Thoracic aorta (tissue), 2 donors: ENCODE data around the gene TXNRD2. TPM values are rescaled to one million over a fixed set of nuclear protein-coding genes. Genes with fewer than 3 reads are reported as not detected.

Experiments
- ATAC-seq: fragments of 150-250 bp; one replicate; pipeline ENCODE4 v1.8.0; 2017; ENCODE audit warnings: low read depth; ENCODE audit not compliant: insufficient number of reproducible peaks, low FRiP score
- DNase-seq: peaks from one replicate; pipeline ENCODE4 v3.0.0-alpha.2; 2020; ENCODE audit warnings: low spot score
- H3K27ac ChIP-seq, 2 donors: fragments of 200-600 bp; sonication (generic); 1 replicate in 1 of 2; 2 replicates in 1 of 2; pipeline ENCODE4 v1.5.1; 2016; ENCODE audit warnings: mild to moderate bottlenecking in 2 of 2, moderate library complexity in 2 of 2
- H3K27me3 ChIP-seq: fragments of 200-600 bp; sonication (generic); replicated peaks from 2 replicates; pipeline ENCODE4 v1.6.0; 2016; ENCODE audit warnings: mild to moderate bottlenecking; ENCODE audit not compliant: insufficient read depth
- H3K36me3 ChIP-seq: fragments of 200-600 bp; sonication (generic); one replicate; pipeline ENCODE4 v1.5.1; 2016
- H3K4me1 ChIP-seq, 2 donors: fragments of 200-600 bp; sonication (generic); 1 replicate in 1 of 2; 2 replicates in 1 of 2; pipeline versions ENCODE4 v1.5.1 to v1.6.0; 2016; ENCODE audit warnings: low read depth in 2 of 2, mild to moderate bottlenecking in 1 of 2; ENCODE audit not compliant: control insufficient read depth in 1 of 2
- H3K4me3 ChIP-seq: fragments of 200-600 bp; sonication (generic); 2 replicates; pipeline ENCODE4 v1.5.1; 2016; ENCODE audit warnings: mild to moderate bottlenecking
- H3K9me3 ChIP-seq: fragments of 200-600 bp; sonication (generic); 2 replicates; pipeline ENCODE4 v1.5.1; 2016
- total RNA-seq, 2 donors: library from RNA; depleted of rRNA; stranded (reverse); fragments of >200 nt; gene quantifications; one replicate each; pipeline versions ENCODE4 v1.1.0 to v1.2.3, GENCODE V29; 2016
- TF ChIP-seq, protein P1 (sequence below): fragments of 200-600 bp; sonication (generic); IDR thresholded peaks from one replicate; pipeline ENCODE4 v1.5.1; 2019; ENCODE audit warnings: antibody characterized with exemption

Gene TXNRD2
- total RNA-seq, 2 donors from 2014 or later, result 27.4 to 37.6 TPM

DNA sequence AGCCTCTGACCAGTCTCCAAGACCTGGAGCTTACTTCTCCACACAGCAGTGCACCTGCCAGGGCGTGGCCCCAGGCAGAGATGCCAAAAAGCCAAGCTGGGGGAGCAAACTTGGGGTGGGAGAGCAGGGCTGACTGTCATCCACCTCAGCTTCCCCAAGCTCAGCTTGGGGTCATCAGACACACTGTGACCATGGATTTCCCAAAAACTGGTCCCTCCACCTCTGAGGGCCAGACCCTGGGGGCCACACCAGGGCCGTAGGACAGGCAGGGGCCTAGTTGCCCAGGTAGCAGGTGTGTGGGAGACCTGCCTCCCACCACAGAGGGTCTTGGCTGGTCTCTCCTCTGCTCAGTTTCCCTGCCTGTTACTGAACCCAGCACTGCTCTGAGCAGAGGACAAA lies 44.4 kb upstream of the TXNRD2 start:
- Histone ChIP-seq H3K27ac (peak overlapping the region; percentile 99 to 100), H3K4me3 (peak overlapping the region; percentile 98), H3K36me3 (peaks cover 5% of the 10 kb centered on the region), H3K27me3 (no peaks in the 10 kb centered on the region), H3K9me3 (no peaks in the 10 kb centered on the region), H3K4me1 (peaks cover 40 to 78% of the 10 kb centered on the region in 2 donors)
- ATAC-seq (no peak), DNase-seq (no peak)
- TF ChIP-seq, protein P1, sequence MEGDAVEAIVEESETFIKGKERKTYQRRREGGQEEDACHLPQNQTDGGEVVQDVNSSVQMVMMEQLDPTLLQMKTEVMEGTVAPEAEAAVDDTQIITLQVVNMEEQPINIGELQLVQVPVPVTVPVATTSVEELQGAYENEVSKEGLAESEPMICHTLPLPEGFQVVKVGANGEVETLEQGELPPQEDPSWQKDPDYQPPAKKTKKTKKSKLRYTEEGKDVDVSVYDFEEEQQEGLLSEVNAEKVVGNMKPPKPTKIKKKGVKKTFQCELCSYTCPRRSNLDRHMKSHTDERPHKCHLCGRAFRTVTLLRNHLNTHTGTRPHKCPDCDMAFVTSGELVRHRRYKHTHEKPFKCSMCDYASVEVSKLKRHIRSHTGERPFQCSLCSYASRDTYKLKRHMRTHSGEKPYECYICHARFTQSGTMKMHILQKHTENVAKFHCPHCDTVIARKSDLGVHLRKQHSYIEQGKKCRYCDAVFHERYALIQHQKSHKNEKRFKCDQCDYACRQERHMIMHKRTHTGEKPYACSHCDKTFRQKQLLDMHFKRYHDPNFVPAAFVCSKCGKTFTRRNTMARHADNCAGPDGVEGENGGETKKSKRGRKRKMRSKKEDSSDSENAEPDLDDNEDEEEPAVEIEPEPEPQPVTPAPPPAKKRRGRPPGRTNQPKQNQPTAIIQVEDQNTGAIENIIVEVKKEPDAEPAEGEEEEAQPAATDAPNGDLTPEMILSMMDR, result no peak

DNA sequence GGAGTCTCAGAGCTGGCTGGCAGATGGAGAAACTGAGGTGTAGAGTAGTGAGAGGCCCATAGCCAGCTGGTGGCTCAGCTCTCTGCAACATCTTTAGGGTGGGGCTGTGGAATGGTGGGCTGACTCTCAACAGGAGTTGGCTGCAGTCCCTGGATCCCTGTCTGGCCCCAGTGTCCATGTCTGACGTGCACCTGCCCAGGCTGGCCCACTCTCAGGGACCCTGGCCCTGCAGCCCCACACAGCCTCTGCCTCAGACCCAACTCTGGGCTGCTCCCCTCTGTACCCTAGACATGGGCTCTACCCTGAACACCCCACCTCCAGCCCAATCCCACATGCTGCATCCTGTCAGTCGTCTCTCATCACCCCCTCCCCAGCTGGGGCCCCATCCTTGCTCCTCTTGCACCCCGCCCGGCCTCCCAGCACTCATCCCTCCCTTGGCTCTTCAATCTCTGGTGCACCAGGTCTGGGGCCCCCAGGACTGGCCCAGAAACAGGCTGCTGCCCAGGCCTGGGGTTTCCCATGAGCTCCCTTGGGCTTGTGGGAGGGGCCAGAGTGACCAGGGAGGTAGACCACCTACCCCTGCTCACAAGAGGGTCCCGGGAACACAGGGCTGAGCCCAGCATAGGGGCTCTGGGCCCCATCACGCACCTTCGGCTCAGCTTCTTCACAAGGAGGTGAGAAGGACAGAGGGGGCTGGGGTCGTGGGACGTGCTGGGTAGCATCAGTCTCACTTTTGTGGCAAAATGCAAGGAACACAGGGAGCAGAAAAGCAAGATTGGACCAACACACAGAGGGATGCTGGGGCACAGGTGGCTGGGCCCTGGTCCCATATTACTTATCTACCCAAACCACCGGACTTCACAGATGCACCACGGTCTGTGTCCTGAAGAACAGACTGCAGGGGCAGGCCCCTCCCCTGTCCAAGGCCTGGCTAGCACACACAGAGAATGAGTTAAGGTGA lies 43.5 kb upstream of the TXNRD2 start:
- H3K9me3 ChIP-seq, result no peaks in the 10 kb centered on the region
- H3K36me3 ChIP-seq, result peaks cover 13% of the 10 kb centered on the region
- TF ChIP-seq, protein P1, result no peak
- H3K27me3 ChIP-seq, result no peaks in the 10 kb centered on the region
- H3K27ac ChIP-seq, result peak overlapping the region; percentile 99 to 100
- peak overlapping the region; percentile 98 for H3K4me3 ChIP-seq
- DNase-seq, result no peak
- ATAC-seq, result no peak
- peaks cover 31 to 75% of the 10 kb centered on the region in 2 donors for H3K4me1 ChIP-seq

DNA sequence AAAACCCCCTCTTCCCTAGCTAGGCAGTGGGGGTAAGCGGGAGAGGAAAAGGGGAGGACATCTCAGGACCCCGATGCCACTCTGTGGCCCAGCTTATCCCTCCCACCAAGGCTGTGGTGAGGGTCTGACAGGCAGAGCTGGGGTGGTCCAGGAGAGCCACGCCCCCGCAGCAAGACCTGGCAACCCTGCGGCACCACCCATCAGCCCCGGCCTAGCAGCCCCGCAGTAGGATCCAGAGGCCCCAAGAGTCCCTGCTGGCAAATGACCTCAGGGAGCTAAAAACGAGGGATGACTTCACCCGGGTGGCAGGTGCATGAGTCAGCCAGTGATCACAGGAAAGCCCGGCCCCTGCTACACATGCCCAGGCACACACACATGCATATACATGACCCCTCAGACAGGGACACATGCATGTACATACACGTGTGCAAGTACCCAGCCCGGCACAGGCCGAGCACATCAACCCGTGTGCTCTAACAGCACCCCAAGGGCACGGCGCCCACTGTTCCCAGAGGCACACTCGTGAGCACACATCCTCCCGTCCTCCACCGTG lies 42.7 kb upstream of the TXNRD2 start:
- peak; percentile 61 for ATAC-seq
- TF ChIP-seq, protein P1, result no peak
- H3K27ac ChIP-seq, result peak overlapping the region; percentile 99 to 100
- H3K36me3 ChIP-seq, result peaks cover 20% of the 10 kb centered on the region
- H3K4me1 ChIP-seq, result peaks cover 30 to 69% of the 10 kb centered on the region in 2 donors
- peak; percentile 54 for DNase-seq
- H3K4me3 ChIP-seq, result peak overlapping the region; percentile 98
- H3K27me3 ChIP-seq, result no peaks in the 10 kb centered on the region
- H3K9me3 ChIP-seq, result no peaks in the 10 kb centered on the region

DNA sequence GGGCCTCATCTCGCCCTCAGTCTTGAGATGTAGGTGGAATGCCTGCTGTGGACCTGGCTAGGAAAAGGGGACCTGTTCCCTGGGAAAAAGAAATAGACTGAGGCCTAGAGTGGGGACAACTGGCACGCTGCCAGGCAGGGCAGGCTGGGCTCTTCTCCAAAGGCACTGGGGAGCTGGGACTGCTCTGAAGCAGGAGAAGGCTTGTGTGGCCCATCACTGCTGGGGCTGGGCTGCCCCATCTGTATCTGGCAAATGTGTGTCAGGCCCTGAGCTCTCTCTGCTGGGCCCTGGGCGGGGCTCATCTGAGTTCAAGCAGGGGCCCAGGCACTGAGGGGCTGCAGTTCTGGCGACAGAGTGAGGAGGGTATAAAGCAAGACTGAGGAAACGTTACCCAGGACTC lies 42.1 kb upstream of the TXNRD2 start:
- Histone ChIP-seq H3K36me3 (peaks cover 24% of the 10 kb centered on the region), H3K27ac (peak overlapping the region; percentile 99 to 100), H3K4me1 (peaks cover 30 to 69% of the 10 kb centered on the region in 2 donors), H3K4me3 (peak overlapping the region; percentile 55), H3K27me3 (no peaks in the 10 kb centered on the region), H3K9me3 (no peaks in the 10 kb centered on the region)
- no peak for ATAC-seq
- TF ChIP-seq, protein P1, result no peak
- no peak for DNase-seq

DNA sequence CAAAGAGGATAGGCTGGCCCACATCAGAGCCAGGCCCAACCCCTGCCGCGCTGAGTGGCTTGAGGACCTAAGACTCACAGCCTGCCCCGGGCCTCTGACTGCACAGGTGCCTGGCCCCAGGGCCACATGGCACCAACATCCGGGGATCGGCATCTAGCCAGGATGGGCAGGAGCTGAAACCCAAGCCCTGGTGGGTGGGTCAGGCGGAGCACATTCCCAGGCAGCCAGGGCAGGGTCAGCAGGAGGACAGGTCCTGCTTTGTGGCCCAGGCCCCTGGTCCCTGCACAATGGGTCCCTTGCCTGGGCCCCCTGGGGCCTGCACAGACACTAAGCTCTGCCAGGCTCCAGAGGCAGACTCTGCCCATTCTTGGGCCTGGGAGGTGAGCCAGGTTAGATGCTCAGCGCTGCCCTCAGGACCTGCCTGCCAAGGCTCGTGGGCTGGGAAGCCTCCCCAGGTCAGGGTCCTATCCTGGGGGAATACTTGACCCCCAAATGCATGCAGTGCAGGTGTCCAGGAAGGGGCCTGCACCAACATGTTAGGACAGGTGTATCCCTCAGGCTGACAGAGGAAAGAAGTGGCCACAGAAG lies 41.5 kb upstream of the TXNRD2 start:
- no peak overlapping the region for H3K4me3 ChIP-seq
- peaks cover 30 to 64% of the 10 kb centered on the region in 2 donors for H3K4me1 ChIP-seq
- DNase-seq (no peak), ATAC-seq (no peak)
- H3K9me3 ChIP-seq, result no peaks in the 10 kb centered on the region
- TF ChIP-seq, protein P1, result no peak
- no peaks in the 10 kb centered on the region for H3K27me3 ChIP-seq
- H3K27ac ChIP-seq, result peak overlapping the region; percentile 99 to 100
- H3K36me3 ChIP-seq, result peaks cover 31% of the 10 kb centered on the region
